Colonic mucosa (tissue), 4 donors: ENCODE results near the gene STH. TPM values are rescaled to one million over a fixed set of nuclear protein-coding genes. Genes with fewer than 3 reads are reported as not detected.

Source experiments
- DNase-seq: peaks from one replicate; pipeline ENCODE4 v3.0.0-alpha.2; 2020
- H3K27ac ChIP-seq: fragments of 200-600 bp; one replicate; pipeline ENCODE4 v1.8.0; 2021
- H3K27me3 ChIP-seq: fragments of 200-600 bp; one replicate; pipeline ENCODE4 v1.8.0; 2021
- H3K36me3 ChIP-seq: fragments of 200-600 bp; one replicate; pipeline ENCODE4 v1.8.0; 2021
- H3K4me1 ChIP-seq: fragments of 200-600 bp; one replicate; pipeline ENCODE4 v1.8.0; 2021; ENCODE audit warnings: mild to moderate bottlenecking
- H3K4me3 ChIP-seq: fragments of 200-600 bp; one replicate; pipeline ENCODE4 v1.8.0; 2021
- H3K9ac ChIP-seq, 2 donors: one replicate each; pipeline ENCODE4 v1.7.0; 2013; ENCODE audit warnings: control low read depth in 2 of 2, low read depth in 2 of 2, low read length in 2 of 2
- H3K9me3 ChIP-seq: fragments of 200-600 bp; one replicate; pipeline ENCODE4 v1.8.0; 2021
- CTCF ChIP-seq: fragments of 200-600 bp; IDR thresholded peaks from one replicate; pipeline ENCODE4 v1.8.0; 2022; ENCODE audit warnings: antibody characterized with exemption, mild to moderate bottlenecking
- intact Hi-C: fragments of 100-400 bp; cut with DNase I; formaldehyde crosslinking; loops from one replicate; pipeline ENCODE4 v1.14.1; 2022
- total RNA-seq, 2 donors: library from RNA; stranded (reverse); fragmentation: NEBNext Ultra II Directional in 1 of 2; extraction: Animal tissue kit (Norgen Biotek cat#: 25700) in 1 of 2; gene quantifications; one replicate each; pipeline ENCODE4 v1.2.1, GENCODE V29; 2021
- donor health status: healthy.
- donor health status: DM: no; HTN: no; CAD: no.
- donor health status: DM: no; HTN: no; CAD: no.

Gene STH
- total RNA-seq, 2 donors from 2014 or later, result not detected

GRCh38 chr17:46007461-46007965 is 8.5 kb downstream of the STH start:
- H3K27ac ChIP-seq, result no peak overlapping the region
- H3K9me3 ChIP-seq, result no peaks in the 10 kb centered on the region
- H3K9ac ChIP-seq, result no peak overlapping the region
- no peaks in the 10 kb centered on the region for H3K27me3 ChIP-seq
- intact Hi-C loops, result no loop called here
- H3K36me3 ChIP-seq, result no peaks in the 10 kb centered on the region
- TF ChIP-seq CTCF, result no peak
- DNase-seq, result no peak
- H3K4me3 ChIP-seq, result no peak overlapping the region
- no peaks in the 10 kb centered on the region for H3K4me1 ChIP-seq

DNA sequence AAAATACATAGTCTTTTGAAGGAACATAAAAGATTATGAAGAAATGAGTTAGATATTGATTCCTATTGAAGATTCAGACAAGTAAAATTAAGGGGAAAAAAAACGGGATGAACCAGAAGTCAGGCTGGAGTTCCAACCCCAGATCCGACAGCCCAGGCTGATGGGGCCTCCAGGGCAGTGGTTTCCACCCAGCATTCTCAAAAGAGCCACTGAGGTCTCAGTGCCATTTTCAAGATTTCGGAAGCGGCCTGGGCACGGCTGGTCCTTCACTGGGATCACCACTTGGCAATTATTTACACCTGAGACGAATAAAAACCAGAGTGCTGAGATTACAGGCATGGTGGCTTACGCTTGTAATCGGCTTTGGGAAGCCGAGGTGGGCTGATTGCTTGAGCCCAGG is 9.5 kb downstream of the STH start:
- Histone ChIP-seq H3K4me1 (no peaks in the 10 kb centered on the region), H3K36me3 (no peaks in the 10 kb centered on the region), H3K9ac (no peak overlapping the region), H3K27ac (no peak overlapping the region), H3K9me3 (no peaks in the 10 kb centered on the region), H3K4me3 (no peak overlapping the region), H3K27me3 (no peaks in the 10 kb centered on the region)
- intact Hi-C loops, result no loop called here
- TF ChIP-seq CTCF, result no peak
- DNase-seq, result no peak

DNA sequence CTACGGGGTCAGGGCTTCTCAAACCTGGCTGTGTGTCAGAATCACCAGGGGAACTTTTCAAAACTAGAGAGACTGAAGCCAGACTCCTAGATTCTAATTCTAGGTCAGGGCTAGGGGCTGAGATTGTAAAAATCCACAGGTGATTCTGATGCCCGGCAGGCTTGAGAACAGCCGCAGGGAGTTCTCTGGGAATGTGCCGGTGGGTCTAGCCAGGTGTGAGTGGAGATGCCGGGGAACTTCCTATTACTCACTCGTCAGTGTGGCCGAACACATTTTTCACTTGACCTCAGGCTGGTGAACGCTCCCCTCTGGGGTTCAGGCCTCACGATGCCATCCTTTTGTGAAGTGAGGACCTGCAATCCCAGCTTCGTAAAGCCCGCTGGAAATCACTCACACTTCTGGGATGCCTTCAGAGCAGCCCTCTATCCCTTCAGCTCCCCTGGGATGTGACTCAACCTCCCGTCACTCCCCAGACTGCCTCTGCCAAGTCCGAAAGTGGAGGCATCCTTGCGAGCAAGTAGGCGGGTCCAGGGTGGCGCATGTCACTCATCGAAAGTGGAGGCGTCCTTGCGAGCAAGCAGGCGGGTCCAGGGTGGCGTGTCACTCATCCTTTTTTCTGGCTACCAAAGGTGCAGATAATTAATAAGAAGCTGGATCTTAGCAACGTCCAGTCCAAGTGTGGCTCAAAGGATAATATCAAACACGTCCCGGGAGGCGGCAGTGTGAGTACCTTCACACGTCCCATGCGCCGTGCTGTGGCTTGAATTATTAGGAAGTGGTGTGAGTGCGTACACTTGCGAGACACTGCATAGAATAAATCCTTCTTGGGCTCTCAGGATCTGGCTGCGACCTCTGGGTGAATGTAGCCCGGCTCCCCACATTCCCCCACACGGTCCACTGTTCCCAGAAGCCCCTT is 10.9 kb downstream of the STH start:
- Histone ChIP-seq H3K36me3 (no peaks in the 10 kb centered on the region), H3K4me1 (no peaks in the 10 kb centered on the region), H3K9ac (no peak overlapping the region), H3K4me3 (no peak overlapping the region), H3K9me3 (no peaks in the 10 kb centered on the region), H3K27me3 (no peaks in the 10 kb centered on the region), H3K27ac (no peak overlapping the region)
- no peak for DNase-seq
- no peak for TF ChIP-seq CTCF
- intact Hi-C loops, result no loop called here

DNA sequence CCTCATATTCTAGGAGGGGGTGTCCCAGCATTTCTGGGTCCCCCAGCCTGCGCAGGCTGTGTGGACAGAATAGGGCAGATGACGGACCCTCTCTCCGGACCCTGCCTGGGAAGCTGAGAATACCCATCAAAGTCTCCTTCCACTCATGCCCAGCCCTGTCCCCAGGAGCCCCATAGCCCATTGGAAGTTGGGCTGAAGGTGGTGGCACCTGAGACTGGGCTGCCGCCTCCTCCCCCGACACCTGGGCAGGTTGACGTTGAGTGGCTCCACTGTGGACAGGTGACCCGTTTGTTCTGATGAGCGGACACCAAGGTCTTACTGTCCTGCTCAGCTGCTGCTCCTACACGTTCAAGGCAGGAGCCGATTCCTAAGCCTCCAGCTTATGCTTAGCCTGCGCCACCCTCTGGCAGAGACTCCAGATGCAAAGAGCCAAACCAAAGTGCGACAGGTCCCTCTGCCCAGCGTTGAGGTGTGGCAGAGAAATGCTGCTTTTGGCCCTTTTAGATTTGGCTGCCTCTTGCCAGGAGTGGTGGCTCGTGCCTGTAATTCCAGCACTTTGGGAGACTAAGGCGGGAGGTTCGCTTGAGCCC is 11.6 kb downstream of the STH start:
- H3K9me3 ChIP-seq, result no peaks in the 10 kb centered on the region
- intact Hi-C loops, result no loop called here
- H3K4me3 ChIP-seq, result no peak overlapping the region
- TF ChIP-seq CTCF, result no peak
- H3K27me3 ChIP-seq, result no peaks in the 10 kb centered on the region
- H3K4me1 ChIP-seq, result no peaks in the 10 kb centered on the region
- no peak overlapping the region for H3K27ac ChIP-seq
- no peaks in the 10 kb centered on the region for H3K36me3 ChIP-seq
- DNase-seq, result no peak
- H3K9ac ChIP-seq, result no peak overlapping the region

- no peak overlapping the region for H3K27ac ChIP-seq
- H3K4me1 ChIP-seq, result no peaks in the 10 kb centered on the region
- no peak for DNase-seq
- intact Hi-C loops, result no loop called here
- no peaks in the 10 kb centered on the region for H3K9me3 ChIP-seq
- H3K4me3 ChIP-seq, result no peak overlapping the region
- no peaks in the 10 kb centered on the region for H3K36me3 ChIP-seq
- no peaks in the 10 kb centered on the region for H3K27me3 ChIP-seq
- no peak overlapping the region for H3K9ac ChIP-seq
- TF ChIP-seq CTCF, result no peak
These were observed 12.9 kb downstream of the STH start for GRCh38 chr17:46011711-46012505.
